ENCODE measurements around the gene LRRC74B.
"Not testable (repeated sequence)": the region's sequence is repeated elsewhere in the genome, so short reads cannot be mapped to it uniquely, and the experiment has no call there.

The LRRC74B gene

GRCh38 chr22:21074102-21074715 lies 28.5 kb downstream of the LRRC74B start:
- FAIRE-seq = peak; percentile 86
- peak; percentile 85 for DNase-seq (ENCODE audit: low spot score)

- no peak for FAIRE-seq
- DNase-seq (ENCODE audit: low spot score) = no peak
These were observed 29.9 kb downstream of the LRRC74B start for GRCh38 chr22:21075516-21076138.

GRCh38 chr22:21076912-21077625 lies 31.3 kb downstream of the LRRC74B start:
- DNase-seq (ENCODE audit: low spot score) (no peak), FAIRE-seq (no peak)

GRCh38 chr22:21077884-21078508 lies 32.2 kb downstream of the LRRC74B start:
- no peak for FAIRE-seq
- DNase-seq (ENCODE audit: low spot score) = no peak

GRCh38 chr22:21078916-21079315 lies 33.2 kb downstream of the LRRC74B start:
- no peak for FAIRE-seq
- no peak for DNase-seq (ENCODE audit: low spot score)

- FAIRE-seq (no peak), DNase-seq (ENCODE audit: low spot score) (no peak)
These were observed 33.7 kb downstream of the LRRC74B start for GRCh38 chr22:21079493-21079892.

GRCh38 chr22:21080435-21081137 lies 34.8 kb downstream of the LRRC74B start:
- FAIRE-seq (no peak), DNase-seq (ENCODE audit: low spot score) (no peak)

- DNase-seq (ENCODE audit: low spot score) (no peak), FAIRE-seq (no peak)
These were observed 36.5 kb downstream of the LRRC74B start for GRCh38 chr22:21082248-21082647.

GRCh38 chr22:21087119-21087518 lies 41.4 kb downstream of the LRRC74B start:
- no peak for FAIRE-seq
- no peak for DNase-seq (ENCODE audit: low spot score)

- DNase-seq (ENCODE audit: low spot score); FAIRE-seq: not testable (repeated sequence)
These were observed 42.2 kb downstream of the LRRC74B start for GRCh38 chr22:21087926-21088325.

GRCh38 chr22:21091220-21091619 lies 45.5 kb downstream of the LRRC74B start:
- FAIRE-seq = not testable (repeated sequence)

GRCh38 chr22:21092797-21093554 lies 47.2 kb downstream of the LRRC74B start:
- FAIRE-seq (no peak), DNase-seq (ENCODE audit: low spot score) (no peak)

More at GRCh38 chr22:21091220-21091619, 45.5 kb downstream of the LRRC74B start:
- not testable (repeated sequence) for DNase-seq (ENCODE audit: low spot score)

GRCh38 chr22:21093555-21094137 lies 47.9 kb downstream of the LRRC74B start:
- not testable (repeated sequence) for DNase-seq (ENCODE audit: low spot score); FAIRE-seq

GRCh38 chr22:21094911-21095772 lies 49.4 kb downstream of the LRRC74B start:
- no peak for DNase-seq (ENCODE audit: low spot score)
- FAIRE-seq = no peak

- FAIRE-seq = no peak
- DNase-seq (ENCODE audit: low spot score) = no peak
These were observed 50.0 kb downstream of the LRRC74B start for GRCh38 chr22:21095773-21096107.

- DNase-seq (ENCODE audit: low spot score); FAIRE-seq: not testable (repeated sequence)
These were observed 51.1 kb downstream of the LRRC74B start for GRCh38 chr22:21096878-21097277.

- FAIRE-seq (no peak), DNase-seq (ENCODE audit: low spot score) (no peak)
These were observed 52.4 kb downstream of the LRRC74B start for GRCh38 chr22:21098099-21098671.

GRCh38 chr22:21099578-21099977 lies 53.8 kb downstream of the LRRC74B start:
- no peak for DNase-seq (ENCODE audit: low spot score)
- no peak for FAIRE-seq

Data from RCC 7860 (cell line).